OCI-LY1 (cell line): Measurements from ENCODE around the gene AHI1.

Experiments used
- H2AFZ ChIP-seq: fragments of 200-600 bp; sonication (generic), shearing (Covaris generic); 2 replicates; pipeline ENCODE4 v1.6.0; 2014; ENCODE audit warnings: antibody characterized with exemption, mild to moderate bottlenecking, low read length
- H3F3A ChIP-seq: fragments of 200-600 bp; sonication (generic), shearing (Covaris generic); 2 replicates; pipeline ENCODE4 v1.6.0; 2014; ENCODE audit warnings: mild to moderate bottlenecking, antibody characterized with exemption, low read length, moderate library complexity; ENCODE audit not compliant: insufficient read depth
- H3K27ac ChIP-seq: fragments of 200-600 bp; sonication (generic); 2 replicates; pipeline ENCODE4 v1.5.1; 2014; ENCODE audit warnings: low read length, mixed run types, mild to moderate bottlenecking, low read depth; ENCODE audit not compliant: poor library complexity, severe bottlenecking
- H3K27me3 ChIP-seq: fragments of 200-600 bp; sonication (generic); 2 replicates; pipeline ENCODE4 v1.6.0; 2014; ENCODE audit warnings: antibody characterized with exemption, mild to moderate bottlenecking, low read length, moderate library complexity; ENCODE audit not compliant: insufficient read depth
- H3K36me3 ChIP-seq: fragments of 200-600 bp; sonication (generic); 2 replicates; pipeline ENCODE4 v1.6.1; 2014; ENCODE audit warnings: mild to moderate bottlenecking, antibody characterized with exemption, low read length, moderate library complexity, mixed read lengths; ENCODE audit not compliant: insufficient read depth
- H3K4me1 ChIP-seq: fragments of 200-600 bp; sonication (generic); 2 replicates; pipeline ENCODE4 v1.5.1; 2014; ENCODE audit warnings: mild to moderate bottlenecking, low read length, moderate library complexity; ENCODE audit not compliant: insufficient read depth, severe bottlenecking
- H3K4me2 ChIP-seq: fragments of 200-600 bp; sonication (generic), shearing (Covaris generic); 2 replicates; pipeline ENCODE4 v1.6.1; 2014; ENCODE audit warnings: low read length
- H3K4me3 ChIP-seq: fragments of 200-600 bp; sonication (generic); 2 replicates; pipeline ENCODE4 v1.5.1; 2014; ENCODE audit warnings: low read length, low read depth, mild to moderate bottlenecking, mixed read lengths; ENCODE audit not compliant: poor library complexity, severe bottlenecking
- H3K79me2 ChIP-seq: fragments of 200-600 bp; shearing (Covaris generic); 2 replicates; pipeline ENCODE4 v1.6.1; 2016; ENCODE audit warnings: mixed run types, low read length, mixed read lengths; ENCODE audit not compliant: insufficient read depth
- H3K9ac ChIP-seq: fragments of 200-600 bp; sonication (generic), shearing (Covaris generic); 2 replicates; pipeline ENCODE4 v1.6.1; 2014; ENCODE audit warnings: mild to moderate bottlenecking, low read length, mixed read lengths
- H3K9me2 ChIP-seq: fragments of 200-600 bp; sonication (generic), shearing (Covaris generic); 2 replicates; pipeline ENCODE4 v1.6.1; 2014; ENCODE audit warnings: low read depth, mild to moderate bottlenecking, low read length, mixed read lengths
- H3K9me3 ChIP-seq: fragments of 200-600 bp; shearing (Covaris generic); 2 replicates; pipeline ENCODE4 v1.6.1; 2014; ENCODE audit warnings: low read length, mixed read lengths
- H4K20me1 ChIP-seq: fragments of 200-600 bp; sonication (generic), shearing (Covaris generic); 2 replicates; pipeline ENCODE4 v1.6.0; 2016; ENCODE audit warnings: mild to moderate bottlenecking, low read length; ENCODE audit not compliant: insufficient read depth
- CTCF ChIP-seq: fragments of 200-600 bp; sonication (generic), shearing (Covaris generic); IDR thresholded peaks from 2 replicates; pipeline ENCODE4 v1.5.1; 2017; ENCODE audit warnings: mild to moderate bottlenecking, antibody characterized with exemption, low read length, moderate library complexity, mixed read lengths
- EZH2 ChIP-seq: fragments of 200-600 bp; sonication (generic), shearing (Covaris generic); IDR thresholded peaks from 2 replicates; pipeline ENCODE4 v1.8.0; 2017; ENCODE audit warnings: borderline replicate concordance, mixed run types, mild to moderate bottlenecking, antibody characterized with exemption, low read length, moderate library complexity, mixed read lengths

Gene AHI1

DNA sequence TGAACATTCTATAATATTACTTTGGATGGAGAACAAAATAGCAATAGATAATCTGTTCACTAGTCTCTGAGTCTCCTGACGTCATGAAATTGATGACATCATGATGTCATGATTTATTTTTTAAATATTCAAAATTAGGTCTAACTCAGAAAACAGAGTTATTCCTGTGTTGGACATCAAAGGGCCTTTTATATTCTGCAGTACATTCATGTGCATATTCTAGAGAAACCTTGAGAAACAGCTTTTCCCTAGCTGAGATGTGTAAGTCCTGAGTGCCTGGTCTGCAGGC, 263.1 kb downstream of the AHI1 start:
- H4K20me1 ChIP-seq: no peaks in the 10 kb centered on the region
- no peaks in the 10 kb centered on the region for H3K9me3 ChIP-seq
- H3K9ac ChIP-seq: no peak overlapping the region
- no peaks in the 10 kb centered on the region for H3K9me2 ChIP-seq
- no peak overlapping the region for H2AFZ ChIP-seq
- no peak for TF ChIP-seq EZH2
- no peak for TF ChIP-seq CTCF
- H3F3A ChIP-seq: no peaks in the 10 kb centered on the region
- H3K4me3 ChIP-seq: no peak overlapping the region
- H3K36me3 ChIP-seq: no peaks in the 10 kb centered on the region
- H3K27ac ChIP-seq: no peak overlapping the region
- H3K79me2 ChIP-seq: no peaks in the 10 kb centered on the region
- H3K27me3 ChIP-seq: no peaks in the 10 kb centered on the region
- H3K4me2 ChIP-seq: no peak overlapping the region
- H3K4me1 ChIP-seq: peaks cover 10% of the 10 kb centered on the region

- no peaks in the 10 kb centered on the region for H3K36me3 ChIP-seq
- no peaks in the 10 kb centered on the region for H3F3A ChIP-seq
- no peaks in the 10 kb centered on the region for H3K79me2 ChIP-seq
- no peak overlapping the region for H3K27ac ChIP-seq
- no peaks in the 10 kb centered on the region for H3K27me3 ChIP-seq
- peaks cover 10% of the 10 kb centered on the region for H3K4me1 ChIP-seq
- no peak overlapping the region for H3K4me2 ChIP-seq
- H3K9me2 ChIP-seq: no peaks in the 10 kb centered on the region
- H3K9ac ChIP-seq: no peak overlapping the region
- H2AFZ ChIP-seq: no peak overlapping the region
- H3K9me3 ChIP-seq: no peaks in the 10 kb centered on the region
- TF ChIP-seq EZH2 (no peak), CTCF (no peak)
- H3K4me3 ChIP-seq: no peak overlapping the region
- no peaks in the 10 kb centered on the region for H4K20me1 ChIP-seq
These were observed 263.7 kb downstream of the AHI1 start for GRCh38 chr6:135233686-135234491.
